Coronary artery (tissue), 2 donors: ENCODE measurements around the gene MCM5.

Experiments
- DNase-seq: peaks from one replicate; pipeline ENCODE4 v3.0.0-alpha.2; 2017; ENCODE audit warnings: low spot score
- H3K27ac ChIP-seq, 2 donors: fragments of 200-600 bp; sonication (generic); one replicate each; pipeline ENCODE4 v1.5.1; 2016 to 2019
- H3K4me3 ChIP-seq: fragments of 200-600 bp; sonication (generic); 2 replicates; pipeline ENCODE4 v1.5.1; 2016; ENCODE audit warnings: mild to moderate bottlenecking, moderate library complexity
- CTCF ChIP-seq: fragments of 200-600 bp; sonication (generic); IDR thresholded peaks from one replicate; pipeline ENCODE4 v1.5.1; 2019; ENCODE audit warnings: antibody characterized with exemption

Gene MCM5

GRCh38 chr22:35413624-35414023, 13.7 kb downstream of the MCM5 start:
- no peak for DNase-seq
- H3K27ac ChIP-seq: no peak overlapping the region
- TF ChIP-seq CTCF: no peak
- H3K4me3 ChIP-seq: no peak overlapping the region

GRCh38 chr22:35417606-35418005, 17.7 kb downstream of the MCM5 start:
- DNase-seq: no peak
- H3K4me3 ChIP-seq: no peak overlapping the region
- no peak overlapping the region for H3K27ac ChIP-seq
- no peak for TF ChIP-seq CTCF

DNA sequence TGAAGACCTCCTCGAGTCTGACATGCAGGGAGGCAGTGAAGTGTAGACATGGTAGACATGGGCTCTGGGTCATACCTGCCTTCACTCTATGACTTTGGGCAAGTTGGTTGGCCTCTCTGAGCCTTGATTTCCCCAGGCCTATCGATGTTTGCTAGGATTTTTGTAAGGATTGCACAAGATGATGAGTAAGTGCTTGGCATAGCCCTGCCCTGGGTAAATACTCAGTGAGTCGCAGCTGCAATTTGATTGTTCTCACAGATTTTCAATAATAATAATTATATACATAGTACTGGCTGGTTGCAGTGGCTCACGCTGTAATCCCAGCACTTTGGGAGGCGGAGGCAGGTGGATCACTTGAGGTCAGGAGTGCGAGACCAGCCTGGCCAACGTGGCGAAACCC, 18.1 kb downstream of the MCM5 start:
- Histone ChIP-seq H3K4me3 (no peak overlapping the region), H3K27ac (no peak overlapping the region)
- no peak for TF ChIP-seq CTCF
- no peak for DNase-seq

DNA sequence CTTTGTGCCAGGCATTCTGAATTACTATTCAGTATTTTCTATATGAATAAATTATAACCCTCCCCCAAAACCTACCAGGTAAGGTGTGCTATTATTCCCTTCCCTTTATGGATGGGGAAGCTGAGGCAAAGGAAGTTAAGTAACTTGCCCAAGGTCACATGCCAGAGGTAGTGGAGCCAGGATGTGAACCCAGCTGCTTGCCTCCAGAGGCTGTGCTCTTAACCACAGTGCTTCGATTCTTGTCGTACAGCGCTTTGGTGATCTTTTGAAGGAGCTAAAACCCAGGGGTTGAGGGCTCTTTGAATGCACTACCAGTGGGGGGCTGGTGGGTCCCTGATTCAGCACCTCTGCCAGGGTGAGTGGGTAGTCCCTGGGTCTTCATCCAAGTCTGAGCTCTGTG, 18.8 kb downstream of the MCM5 start:
- Histone ChIP-seq H3K4me3 (no peak overlapping the region), H3K27ac (no peak overlapping the region)
- no peak for DNase-seq
- no peak for TF ChIP-seq CTCF

DNA sequence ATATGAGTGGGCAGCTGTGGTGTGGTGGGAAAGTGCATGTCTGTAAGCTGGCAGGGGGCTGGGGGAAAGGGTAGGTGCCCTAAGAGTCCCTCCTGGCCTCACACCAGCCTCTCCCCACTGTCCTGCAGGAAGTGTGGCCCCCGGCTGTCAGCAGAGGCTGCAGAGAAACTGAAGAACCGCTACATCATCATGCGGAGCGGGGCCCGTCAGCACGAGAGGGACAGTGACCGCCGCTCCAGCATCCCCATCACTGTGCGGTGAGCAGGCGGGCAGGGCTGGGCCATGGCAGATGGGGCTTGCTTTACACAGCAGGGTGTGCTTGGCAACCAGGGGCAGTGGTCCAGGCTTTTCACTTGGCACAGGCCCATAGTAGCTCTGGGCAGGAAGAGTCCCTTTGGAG, 19.8 kb downstream of the MCM5 start:
- DNase-seq: no peak
- no peak overlapping the region for H3K27ac ChIP-seq
- H3K4me3 ChIP-seq: no peak overlapping the region
- no peak for TF ChIP-seq CTCF

DNA sequence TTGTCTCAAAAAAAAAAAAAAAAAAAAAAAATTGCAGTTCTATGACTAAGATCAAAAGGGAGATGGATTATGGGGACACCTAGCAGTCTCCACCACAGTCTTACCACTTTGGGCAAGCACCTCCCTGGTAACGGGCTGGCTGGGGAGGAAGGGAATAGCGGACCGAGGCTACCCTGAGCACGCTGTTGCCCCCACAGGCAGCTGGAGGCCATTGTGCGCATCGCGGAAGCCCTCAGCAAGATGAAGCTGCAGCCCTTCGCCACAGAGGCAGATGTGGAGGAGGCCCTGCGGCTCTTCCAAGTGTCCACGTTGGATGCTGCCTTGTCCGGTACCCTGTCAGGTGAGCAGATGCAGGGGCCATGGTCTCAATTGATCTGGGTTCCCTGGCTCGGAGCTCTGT, 21.2 kb downstream of the MCM5 start:
- no peak for DNase-seq
- Histone ChIP-seq H3K27ac (no peak overlapping the region), H3K4me3 (no peak overlapping the region)
- no peak for TF ChIP-seq CTCF

GRCh38 chr22:35422145-35422544, 22.2 kb downstream of the MCM5 start:
- TF ChIP-seq CTCF: no peak
- no peak for DNase-seq
- H3K4me3 ChIP-seq: no peak overlapping the region

More at GRCh38 chr22:35422145-35422544, 22.2 kb downstream of the MCM5 start:
- no peak overlapping the region for H3K27ac ChIP-seq
